Subcutaneous adipose tissue (tissue), 4 donors: ENCODE data around the gene ZNF566. TPM values are rescaled to one million over a fixed set of nuclear protein-coding genes. Genes with fewer than 3 reads are reported as not detected.

Experiments used
- total RNA-seq, 4 donors: library from RNA; depleted of rRNA; stranded (reverse); fragments of >200 nt; gene quantifications; one replicate each; pipeline ENCODE4 v1.1.0, GENCODE V29; 2016
- TF ChIP-seq, protein P1 (sequence below): fragments of 450-650 bp; IDR thresholded peaks from one replicate; pipeline ENCODE4 v1.5.1; 2016; ENCODE audit warnings: low read depth, mild to moderate bottlenecking, control low read depth, antibody characterized with exemption, moderate library complexity

ZNF566 gene
- 10 to 100 TPM in 3 of 4 donors, 1 to 10 TPM in 1; 9.9 to 22.4 (median 13.8) TPM for total RNA-seq

DNA sequence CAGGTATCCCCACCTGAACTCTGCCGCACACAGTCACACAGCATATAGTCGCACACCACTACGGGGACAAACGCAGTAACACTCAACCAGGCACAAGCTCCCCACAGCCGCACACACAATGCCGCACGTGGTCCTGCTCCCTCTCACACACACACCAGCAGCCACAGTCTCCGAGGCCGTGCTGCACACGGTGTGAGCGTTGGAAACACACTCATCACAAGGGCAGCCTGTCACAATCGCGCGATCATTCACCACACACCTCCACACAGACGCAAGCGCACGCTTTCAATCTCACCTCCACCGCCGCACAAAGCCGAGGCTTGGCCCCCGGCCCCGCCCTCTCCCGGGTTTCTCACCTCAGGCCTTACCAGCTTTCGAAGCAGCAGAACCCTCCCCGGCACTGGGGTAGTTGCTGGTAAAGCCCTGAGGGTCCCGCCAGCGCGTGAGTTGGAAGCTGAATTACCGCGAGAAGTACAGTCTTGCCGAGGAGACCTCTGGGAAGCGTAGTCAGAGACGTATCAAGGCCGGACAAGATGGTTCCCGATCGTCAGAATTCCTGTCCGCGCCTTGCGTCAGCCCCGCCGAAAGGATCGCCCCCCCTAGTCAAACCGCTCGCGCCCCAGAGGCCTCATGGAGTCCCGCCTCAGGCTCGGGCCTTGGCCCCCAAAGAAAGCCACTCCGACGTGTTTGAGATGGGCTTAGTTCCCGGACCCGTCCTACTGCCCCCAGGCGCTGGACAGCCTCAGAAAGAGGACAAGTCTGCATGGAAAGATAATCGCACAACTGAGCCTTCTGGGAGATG is at the start of gene ZNF566:
Gene ZNF566 (minus strand): TSS at position 444 of the 802 bp plus-strand sequence. CDS start 13,004 bp downstream, outside the sequence.
- TF ChIP-seq, protein P1, sequence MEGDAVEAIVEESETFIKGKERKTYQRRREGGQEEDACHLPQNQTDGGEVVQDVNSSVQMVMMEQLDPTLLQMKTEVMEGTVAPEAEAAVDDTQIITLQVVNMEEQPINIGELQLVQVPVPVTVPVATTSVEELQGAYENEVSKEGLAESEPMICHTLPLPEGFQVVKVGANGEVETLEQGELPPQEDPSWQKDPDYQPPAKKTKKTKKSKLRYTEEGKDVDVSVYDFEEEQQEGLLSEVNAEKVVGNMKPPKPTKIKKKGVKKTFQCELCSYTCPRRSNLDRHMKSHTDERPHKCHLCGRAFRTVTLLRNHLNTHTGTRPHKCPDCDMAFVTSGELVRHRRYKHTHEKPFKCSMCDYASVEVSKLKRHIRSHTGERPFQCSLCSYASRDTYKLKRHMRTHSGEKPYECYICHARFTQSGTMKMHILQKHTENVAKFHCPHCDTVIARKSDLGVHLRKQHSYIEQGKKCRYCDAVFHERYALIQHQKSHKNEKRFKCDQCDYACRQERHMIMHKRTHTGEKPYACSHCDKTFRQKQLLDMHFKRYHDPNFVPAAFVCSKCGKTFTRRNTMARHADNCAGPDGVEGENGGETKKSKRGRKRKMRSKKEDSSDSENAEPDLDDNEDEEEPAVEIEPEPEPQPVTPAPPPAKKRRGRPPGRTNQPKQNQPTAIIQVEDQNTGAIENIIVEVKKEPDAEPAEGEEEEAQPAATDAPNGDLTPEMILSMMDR: no peak

DNA sequence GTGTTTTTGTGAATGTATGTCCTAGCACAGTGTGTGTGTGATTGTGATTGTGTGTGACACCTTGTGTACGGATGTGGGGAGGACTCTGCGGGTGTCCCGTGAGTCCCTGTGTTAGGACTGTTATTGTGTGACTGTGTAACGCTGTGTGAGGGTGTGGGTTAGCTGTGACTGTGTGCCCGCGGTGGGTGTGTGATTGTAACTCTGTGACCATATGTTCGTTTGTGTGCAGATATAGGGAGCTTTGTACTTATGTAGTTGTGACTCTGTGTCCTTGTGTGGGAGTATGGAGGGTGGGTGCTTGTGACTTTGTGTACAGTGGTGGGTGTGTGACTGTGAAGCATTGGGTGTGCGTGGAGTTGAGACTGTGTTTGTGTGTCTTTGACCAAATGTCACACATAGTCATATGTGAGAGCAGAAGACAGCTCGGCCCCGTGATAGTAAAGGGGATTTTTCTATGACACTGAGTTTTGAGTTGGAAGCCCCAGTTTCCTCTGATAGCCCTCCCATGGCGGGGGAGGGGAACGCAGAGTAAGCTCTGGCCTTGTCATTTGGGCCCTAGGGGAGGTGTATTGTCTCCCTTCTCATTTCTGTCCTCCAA is 39.7 kb upstream of the ZNF566 start:
- TF ChIP-seq, protein P1: no peak

DNA sequence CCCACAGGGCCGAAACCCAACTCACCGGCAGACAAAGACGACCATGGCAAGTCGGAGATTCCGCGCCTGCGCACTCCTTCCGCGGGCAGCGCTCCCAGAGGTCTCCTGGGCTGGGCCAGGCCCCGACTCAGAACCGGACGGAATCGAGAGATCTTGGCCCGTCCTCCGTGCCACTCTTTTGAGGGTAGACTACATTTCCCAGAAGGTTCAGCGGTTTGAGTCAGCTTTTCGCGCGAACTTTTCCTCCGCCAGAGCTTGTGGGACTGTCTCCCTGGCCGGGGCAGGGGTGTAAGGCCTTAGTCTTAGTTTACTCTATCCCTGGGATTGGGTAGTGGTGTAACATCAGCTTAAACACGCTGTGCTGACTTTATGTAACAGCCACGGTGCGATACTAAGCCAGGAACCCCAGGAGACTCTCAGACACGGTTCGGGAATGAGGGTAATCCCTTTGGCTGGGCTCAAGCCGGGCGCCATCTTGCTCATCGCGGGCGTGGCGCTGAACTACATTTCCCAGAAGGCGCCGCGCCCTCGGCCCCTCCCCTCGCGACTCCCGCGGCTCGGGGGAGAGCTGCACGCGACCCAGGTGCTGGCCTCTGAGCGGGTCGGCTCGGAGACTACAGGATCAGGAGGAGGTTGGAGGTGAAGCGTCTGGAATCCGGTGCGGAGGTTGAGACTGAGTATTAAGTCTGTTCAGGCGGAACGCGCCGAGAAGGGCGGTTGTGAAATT is 39.0 kb upstream of the ZNF566 start, which contains the start of gene ZNF260:
Gene ZNF260 (minus strand): TSS at position 78 of the 727 bp plus-strand sequence. CDS start 13,033 bp downstream, outside the sequence.
- TF ChIP-seq, protein P1: no peak

DNA sequence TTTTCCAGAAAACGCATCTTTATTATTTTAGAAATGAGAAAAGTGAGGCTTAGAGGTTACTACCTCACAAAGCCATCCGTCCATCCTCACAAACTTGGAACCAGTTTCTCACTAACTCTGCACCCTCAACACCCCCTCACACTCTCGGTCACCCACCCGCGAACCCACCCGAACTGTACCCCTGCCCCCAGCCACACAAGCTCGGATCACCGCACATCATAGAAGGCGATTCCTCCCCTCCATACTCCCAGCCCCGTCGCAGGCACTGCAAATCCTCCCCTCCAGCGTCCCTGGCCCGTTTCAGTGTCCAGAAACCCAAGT is 38.5 kb upstream of the ZNF566 start:
- TF ChIP-seq, protein P1: no peak

DNA sequence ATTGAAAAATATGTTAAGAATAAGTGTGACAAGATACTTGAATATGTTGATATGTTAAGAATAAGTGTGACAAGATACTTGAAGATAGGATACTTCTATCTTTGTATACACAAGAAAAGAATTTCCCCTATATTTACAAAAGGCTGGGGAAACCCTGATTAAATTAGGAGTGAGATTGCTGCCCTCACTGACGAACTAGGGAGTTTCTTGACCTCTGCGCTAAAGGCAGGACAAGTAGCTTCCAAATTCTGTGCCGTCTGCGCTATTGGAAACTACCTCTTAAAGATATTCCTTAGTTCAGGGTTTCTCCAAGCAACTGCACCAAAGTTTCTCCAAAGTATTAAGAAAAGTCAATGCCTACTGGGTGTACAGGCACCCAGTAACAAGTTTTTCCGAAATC is 38.0 kb upstream of the ZNF566 start:
- TF ChIP-seq, protein P1: no peak

DNA sequence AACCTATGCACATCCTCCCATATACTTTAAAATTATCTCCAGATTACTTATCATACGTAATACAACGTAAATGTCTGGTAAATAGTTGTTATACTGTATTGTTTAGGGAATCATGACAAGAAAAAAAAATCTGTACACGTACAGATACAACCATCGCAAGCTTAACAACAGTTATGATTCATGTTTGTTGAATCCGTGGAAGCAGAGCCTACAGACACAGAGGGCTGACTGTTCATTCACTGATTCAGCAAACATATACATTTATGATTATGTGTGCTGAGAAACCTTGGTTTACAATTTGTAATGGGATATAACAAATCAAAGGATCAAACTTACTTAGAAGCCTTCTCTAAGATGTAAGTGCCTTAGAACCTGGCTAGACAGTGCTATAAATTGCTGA is 37.2 kb upstream of the ZNF566 start:
- TF ChIP-seq, protein P1: no peak

DNA sequence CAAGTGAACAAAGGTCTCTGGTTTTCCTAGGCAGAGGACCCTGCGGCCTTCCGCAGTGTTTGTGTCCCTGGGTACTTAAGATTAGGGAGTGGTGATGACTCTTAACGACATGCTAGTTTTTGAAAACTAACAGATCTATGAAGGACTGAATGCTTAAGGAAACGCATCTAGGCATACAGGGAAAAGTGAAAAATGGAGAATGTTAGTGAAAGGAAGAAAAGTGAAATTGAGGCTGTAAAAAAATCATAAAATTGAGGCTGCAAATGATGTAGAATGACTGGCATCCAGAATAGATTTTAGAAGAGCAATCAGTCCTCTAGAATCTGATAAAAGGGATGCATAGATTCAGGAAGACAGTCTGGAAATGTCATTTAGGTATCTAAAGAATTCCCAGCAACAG is 35.3 kb upstream of the ZNF566 start:
- TF ChIP-seq, protein P1: no peak
